ENCODE data around the gene PITPNM2. TPM values are rescaled to one million over a fixed set of nuclear protein-coding genes. Genes with fewer than 3 reads are reported as not detected.

PITPNM2 gene
- total RNA-seq, 2 donors from 2014 or later = 3.2 to 13.4 TPM

DNA sequence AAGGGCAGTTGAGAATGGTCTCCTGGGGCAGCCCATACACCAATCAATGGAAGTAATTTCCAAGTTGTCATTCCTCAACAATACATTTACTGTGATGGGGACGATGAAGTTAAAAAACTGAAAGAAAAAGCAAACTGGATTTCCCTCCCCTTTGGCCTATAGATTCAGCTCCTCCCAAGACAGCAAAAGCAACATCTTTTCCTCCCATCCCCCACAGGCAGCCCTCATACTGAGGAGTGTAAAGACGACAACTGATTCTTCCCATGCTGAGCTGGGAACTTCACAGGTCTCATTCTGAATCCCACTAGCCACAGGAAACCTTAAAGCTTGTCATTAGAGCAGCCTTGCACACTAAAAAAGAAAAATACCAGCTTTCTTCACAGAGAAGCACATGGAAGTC lies 48.5 kb downstream of the PITPNM2 start:
- no peak overlapping the region for H3K4me3 ChIP-seq (ENCODE audit: low read length)
- Mint-ChIP-seq H3K27ac (peak overlapping the region; percentile 12), H3K36me3 (ENCODE audit: low read depth) (no peaks in the 10 kb centered on the region), H3K4me1 (peaks cover 59% of the 10 kb centered on the region), H3K27me3 (ENCODE audit: insufficient read depth) (no peaks in the 10 kb centered on the region), H3K9me3 (no peaks in the 10 kb centered on the region), H3K4me3 (peak overlapping the region; percentile 10)
- 17 to 40% methylated on average over 2 of the region's 2 CpGs for WGBS, 2 experiments (ENCODE audit: insufficient coverage in 1 of 2, insufficient read length in 1 of 2)
- H3K27me3 ChIP-seq (ENCODE audit: control insufficient read depth, insufficient read depth, low read length, poor library complexity, severe bottlenecking) = no peaks in the 10 kb centered on the region
- TF ChIP-seq, protein P1, sequence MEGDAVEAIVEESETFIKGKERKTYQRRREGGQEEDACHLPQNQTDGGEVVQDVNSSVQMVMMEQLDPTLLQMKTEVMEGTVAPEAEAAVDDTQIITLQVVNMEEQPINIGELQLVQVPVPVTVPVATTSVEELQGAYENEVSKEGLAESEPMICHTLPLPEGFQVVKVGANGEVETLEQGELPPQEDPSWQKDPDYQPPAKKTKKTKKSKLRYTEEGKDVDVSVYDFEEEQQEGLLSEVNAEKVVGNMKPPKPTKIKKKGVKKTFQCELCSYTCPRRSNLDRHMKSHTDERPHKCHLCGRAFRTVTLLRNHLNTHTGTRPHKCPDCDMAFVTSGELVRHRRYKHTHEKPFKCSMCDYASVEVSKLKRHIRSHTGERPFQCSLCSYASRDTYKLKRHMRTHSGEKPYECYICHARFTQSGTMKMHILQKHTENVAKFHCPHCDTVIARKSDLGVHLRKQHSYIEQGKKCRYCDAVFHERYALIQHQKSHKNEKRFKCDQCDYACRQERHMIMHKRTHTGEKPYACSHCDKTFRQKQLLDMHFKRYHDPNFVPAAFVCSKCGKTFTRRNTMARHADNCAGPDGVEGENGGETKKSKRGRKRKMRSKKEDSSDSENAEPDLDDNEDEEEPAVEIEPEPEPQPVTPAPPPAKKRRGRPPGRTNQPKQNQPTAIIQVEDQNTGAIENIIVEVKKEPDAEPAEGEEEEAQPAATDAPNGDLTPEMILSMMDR (conservative IDR thresholded peaks at IDR 0.05) = no peak
- no peak overlapping the region for H3K9ac ChIP-seq (ENCODE audit: extremely low read depth, low read length, poor library complexity, severe bottlenecking)
- no peak overlapping the region for H3K27ac ChIP-seq (ENCODE audit: low read depth, low read length)
- H3K36me3 ChIP-seq (ENCODE audit: control insufficient read depth, insufficient read depth, low read length) = no peaks in the 10 kb centered on the region
- H3K9me3 ChIP-seq (ENCODE audit: control insufficient read depth, low read length) = no peaks in the 10 kb centered on the region
- DNase-seq = peak; percentile 90
- H3K4me1 ChIP-seq (ENCODE audit: control insufficient read depth, insufficient read depth, low read length) = peaks cover 18% of the 10 kb centered on the region

DNA sequence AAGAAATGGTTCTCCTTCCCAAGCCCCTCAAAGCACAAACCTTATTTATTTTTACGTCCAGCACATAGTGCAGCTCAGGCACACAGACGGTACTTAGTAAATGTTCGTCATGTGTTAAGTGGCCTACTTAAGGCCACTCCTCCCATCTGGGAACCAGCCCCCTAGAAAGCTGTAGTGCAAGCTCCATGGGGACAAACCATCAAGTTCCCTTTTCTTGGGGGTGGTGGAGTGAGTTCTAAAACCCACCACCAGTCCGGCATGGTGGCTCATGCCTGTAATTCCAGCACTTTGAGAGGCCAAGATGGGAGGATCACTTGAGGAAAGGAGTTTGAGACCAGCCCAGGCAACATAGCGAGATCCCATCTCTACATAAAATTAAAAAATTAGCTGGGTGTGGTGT lies 49.4 kb downstream of the PITPNM2 start:
- Mint-ChIP-seq H3K27me3 (ENCODE audit: insufficient read depth) (no peaks in the 10 kb centered on the region), H3K36me3 (ENCODE audit: low read depth) (no peaks in the 10 kb centered on the region), H3K4me3 (no peak overlapping the region), H3K4me1 (peaks cover 50% of the 10 kb centered on the region), H3K27ac (no peak overlapping the region), H3K9me3 (no peaks in the 10 kb centered on the region)
- H3K36me3 ChIP-seq (ENCODE audit: control insufficient read depth, insufficient read depth, low read length) = no peaks in the 10 kb centered on the region
- H3K27me3 ChIP-seq (ENCODE audit: control insufficient read depth, insufficient read depth, low read length, poor library complexity, severe bottlenecking) = no peaks in the 10 kb centered on the region
- H3K9me3 ChIP-seq (ENCODE audit: control insufficient read depth, low read length) = no peaks in the 10 kb centered on the region
- no peak overlapping the region for H3K4me3 ChIP-seq (ENCODE audit: low read length)
- 88 to 90% methylated on average over 2 to 5 of the region's 5 CpGs for WGBS, 2 experiments (ENCODE audit: insufficient coverage in 1 of 2, insufficient read length in 1 of 2)
- H3K4me1 ChIP-seq (ENCODE audit: control insufficient read depth, insufficient read depth, low read length) = peaks cover 14% of the 10 kb centered on the region
- TF ChIP-seq, protein P1 (conservative IDR thresholded peaks at IDR 0.05) = no peak
- DNase-seq = no peak
- no peak overlapping the region for H3K9ac ChIP-seq (ENCODE audit: extremely low read depth, low read length, poor library complexity, severe bottlenecking)
- H3K27ac ChIP-seq (ENCODE audit: low read depth, low read length) = no peak overlapping the region

Other genes starting within 250 kb of the PITPNM2 start
- gene ABCB9, start 184.6 kb downstream of the PITPNM2 start, total RNA-seq = 1 to 10 TPM; 5.4 to 6.0 TPM
- 10 to 100 TPM; 17.5 to 19.9 TPM for gene OGFOD2, start 175.8 kb downstream of the PITPNM2 start, total RNA-seq
- gene ARL6IP4, start 170.4 kb downstream of the PITPNM2 start, total RNA-seq = 100 to 1,000 TPM; 136 to 149 TPM
- 10 to 100 TPM; 68.4 to 85.3 TPM for gene MPHOSPH9, start 82.1 kb upstream of the PITPNM2 start, total RNA-seq
- 10 to 100 TPM; 16.2 to 19.3 TPM for gene MTRFR, start 82.3 kb upstream of the PITPNM2 start, total RNA-seq
- gene CDK2AP1, start 120.8 kb upstream of the PITPNM2 start, total RNA-seq = 100 to 1,000 TPM; 102 to 127 TPM
- gene SBNO1, start 213.8 kb upstream of the PITPNM2 start, total RNA-seq = 10 to 100 TPM; 44.5 to 44.7 TPM
- 10 to 100 TPM; 43.1 to 44.5 TPM for gene KMT5A, start 233.0 kb upstream of the PITPNM2 start, total RNA-seq